OCI-LY3 (cell line): ENCODE data around the gene FIG4.

Experiments
- H2AFZ ChIP-seq: fragments of 200-600, 300-600 bp; shearing (Covaris generic); 2 replicates; pipeline ENCODE4 v1.6.0; 2014; ENCODE audit warnings: antibody characterized with exemption, low read depth, low read length
- H3K27ac ChIP-seq: fragments of 200-600, 300-600 bp; sonication (generic); 2 replicates; pipeline ENCODE4 v1.5.1; 2014; ENCODE audit warnings: mild to moderate bottlenecking, low read length, moderate library complexity, mixed read lengths
- H3K27me3 ChIP-seq: fragments of 200-600, 300-600 bp; sonication (generic); 2 replicates; pipeline ENCODE4 v1.6.1; 2014; ENCODE audit warnings: low read depth, low read length, mixed read lengths
- H3K36me3 ChIP-seq: fragments of 200-600, 300-600 bp; sonication (generic); replicated peaks from 2 replicates; pipeline ENCODE3; 2014; ENCODE audit warnings: low read depth, low read length, mixed read lengths
- H3K4me1 ChIP-seq: fragments of 300-600, 200-600 bp; sonication (generic); 2 replicates; pipeline ENCODE4 v1.6.1; 2014; ENCODE audit warnings: low read length, mixed read lengths
- H3K4me2 ChIP-seq: fragments of 200-600, 300-600 bp; sonication (generic); 2 replicates; pipeline ENCODE4 v1.6.1; 2014; ENCODE audit warnings: low read length, mixed read lengths
- H3K4me3 ChIP-seq: fragments of 300-600, 200-600 bp; sonication (generic); 2 replicates; pipeline ENCODE4 v1.5.1; 2014; ENCODE audit warnings: antibody characterized with exemption, mild to moderate bottlenecking, low read length, moderate library complexity
- H3K79me2 ChIP-seq: fragments of 300-600, 200-600 bp; shearing (Covaris generic); 2 replicates; pipeline ENCODE4 v1.6.1; 2014; ENCODE audit warnings: mild to moderate bottlenecking, low read length, mixed read lengths
- H3K9ac ChIP-seq: fragments of 300-600, 200-600 bp; shearing (Covaris generic); 2 replicates; pipeline ENCODE4 v1.6.0; 2014; ENCODE audit warnings: mild to moderate bottlenecking, low read length, moderate library complexity
- H3K9me3 ChIP-seq: fragments of 200-600, 300-600 bp; shearing (Covaris generic); 2 replicates; pipeline ENCODE4 v1.6.1; 2014; ENCODE audit warnings: low read length, mixed read lengths; ENCODE audit not compliant: insufficient read depth
- H4K20me1 ChIP-seq: fragments of 200-600, 300-600 bp; sonication (generic); 2 replicates; pipeline ENCODE4 v1.6.1; 2016; ENCODE audit warnings: low read length, mixed read lengths; ENCODE audit not compliant: insufficient read depth
- EZH2phosphoT487 ChIP-seq: fragments of 200-600 bp; shearing (Covaris generic); IDR thresholded peaks from 2 replicates; pipeline ENCODE4 v1.6.1; 2018; ENCODE audit warnings: antibody characterized with exemption, mixed run types, low read depth
- TF ChIP-seq, protein P1 (sequence below): fragments of 200-600, 300-600 bp; sonication (generic); IDR thresholded peaks from 2 replicates; pipeline ENCODE4 v1.5.1; 2014; ENCODE audit warnings: antibody characterized with exemption, low read length, low read depth

The FIG4 gene

DNA sequence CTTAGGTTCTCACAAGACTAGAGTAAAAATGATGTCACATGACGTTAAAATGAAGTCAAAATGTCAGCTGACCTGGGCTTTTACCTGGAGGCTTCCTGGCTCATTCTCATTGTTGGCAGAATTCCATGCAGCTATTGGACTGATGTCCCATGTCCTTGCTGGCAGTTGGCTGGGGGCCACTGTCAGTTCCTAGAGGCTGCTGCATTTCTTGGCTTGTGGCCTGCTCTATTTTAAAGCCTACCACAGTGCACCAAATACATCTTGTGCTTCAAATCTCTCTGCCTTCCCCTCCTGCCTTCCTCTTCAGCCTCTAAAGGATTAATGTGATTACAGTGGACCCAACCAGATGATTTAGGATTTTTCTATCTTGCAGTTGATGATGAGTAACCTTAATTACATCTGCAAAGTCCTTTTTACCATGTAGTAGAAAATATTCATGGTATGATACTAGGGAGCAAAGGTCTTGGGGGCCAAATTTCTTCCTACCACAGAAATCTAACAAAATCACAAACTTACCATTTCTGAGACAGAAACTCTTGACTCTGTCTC lies 81.9 kb downstream of the FIG4 start:
- H4K20me1 ChIP-seq = no peaks in the 10 kb centered on the region
- H3K9ac ChIP-seq = no peak overlapping the region
- no peak overlapping the region for H3K27ac ChIP-seq
- peaks cover 35% of the 10 kb centered on the region for H3K4me1 ChIP-seq
- no peaks in the 10 kb centered on the region for H3K79me2 ChIP-seq
- H3K4me3 ChIP-seq = no peak overlapping the region
- H3K27me3 ChIP-seq = no peaks in the 10 kb centered on the region
- TF ChIP-seq, protein P1, sequence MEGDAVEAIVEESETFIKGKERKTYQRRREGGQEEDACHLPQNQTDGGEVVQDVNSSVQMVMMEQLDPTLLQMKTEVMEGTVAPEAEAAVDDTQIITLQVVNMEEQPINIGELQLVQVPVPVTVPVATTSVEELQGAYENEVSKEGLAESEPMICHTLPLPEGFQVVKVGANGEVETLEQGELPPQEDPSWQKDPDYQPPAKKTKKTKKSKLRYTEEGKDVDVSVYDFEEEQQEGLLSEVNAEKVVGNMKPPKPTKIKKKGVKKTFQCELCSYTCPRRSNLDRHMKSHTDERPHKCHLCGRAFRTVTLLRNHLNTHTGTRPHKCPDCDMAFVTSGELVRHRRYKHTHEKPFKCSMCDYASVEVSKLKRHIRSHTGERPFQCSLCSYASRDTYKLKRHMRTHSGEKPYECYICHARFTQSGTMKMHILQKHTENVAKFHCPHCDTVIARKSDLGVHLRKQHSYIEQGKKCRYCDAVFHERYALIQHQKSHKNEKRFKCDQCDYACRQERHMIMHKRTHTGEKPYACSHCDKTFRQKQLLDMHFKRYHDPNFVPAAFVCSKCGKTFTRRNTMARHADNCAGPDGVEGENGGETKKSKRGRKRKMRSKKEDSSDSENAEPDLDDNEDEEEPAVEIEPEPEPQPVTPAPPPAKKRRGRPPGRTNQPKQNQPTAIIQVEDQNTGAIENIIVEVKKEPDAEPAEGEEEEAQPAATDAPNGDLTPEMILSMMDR = no peak
- H3K4me2 ChIP-seq = no peak overlapping the region
- H3K36me3 ChIP-seq = peaks cover 8% of the 10 kb centered on the region
- no peaks in the 10 kb centered on the region for H3K9me3 ChIP-seq
- H2AFZ ChIP-seq = no peak overlapping the region

- no peak for TF ChIP-seq EZH2phosphoT487
- TF ChIP-seq, protein P1 = no peak
- Histone ChIP-seq H3K9ac (no peak overlapping the region), H3K4me3 (no peak overlapping the region), H3K4me2 (no peak overlapping the region), H3K4me1 (peaks cover 3% of the 10 kb centered on the region; the same call in 1 of the 2 replicates), H3K9me3 (no peaks in the 10 kb centered on the region), H3K79me2 (no peaks in the 10 kb centered on the region), H2AFZ (no peak overlapping the region), H3K27me3 (no peaks in the 10 kb centered on the region), H3K27ac (no peak overlapping the region), H4K20me1 (no peaks in the 10 kb centered on the region), H3K36me3 (peaks cover 3% of the 10 kb centered on the region)
Measured at GRCh38 chr6:109781001-109781400, 89.9 kb downstream of the FIG4 start.

GRCh38 chr6:109782491-109782999 lies 91.4 kb downstream of the FIG4 start:
- H3K79me2 ChIP-seq = no peaks in the 10 kb centered on the region
- H3K4me2 ChIP-seq = no peak overlapping the region
- H3K4me1 ChIP-seq = no peaks in the 10 kb centered on the region
- no peaks in the 10 kb centered on the region for H3K27me3 ChIP-seq
- no peaks in the 10 kb centered on the region for H4K20me1 ChIP-seq
- TF ChIP-seq EZH2phosphoT487 = no peak
- TF ChIP-seq, protein P1 = no peak
- H3K4me3 ChIP-seq = no peak overlapping the region
- peaks cover 6% of the 10 kb centered on the region for H3K36me3 ChIP-seq
- no peak overlapping the region for H3K9ac ChIP-seq
- H2AFZ ChIP-seq = no peak overlapping the region
- H3K9me3 ChIP-seq = no peaks in the 10 kb centered on the region
- no peak overlapping the region for H3K27ac ChIP-seq

- Histone ChIP-seq H3K4me2 (no peak overlapping the region), H3K79me2 (no peaks in the 10 kb centered on the region), H3K4me1 (no peaks in the 10 kb centered on the region), H2AFZ (no peak overlapping the region), H3K9me3 (no peaks in the 10 kb centered on the region), H3K9ac (no peak overlapping the region), H3K27me3 (no peaks in the 10 kb centered on the region), H3K4me3 (no peak overlapping the region), H3K36me3 (peaks cover 6% of the 10 kb centered on the region), H4K20me1 (no peaks in the 10 kb centered on the region), H3K27ac (no peak overlapping the region)
- TF ChIP-seq, protein P1 = peak; percentile 27; the same call in 1 of the 2 replicates
- TF ChIP-seq EZH2phosphoT487 = no peak
Measured at GRCh38 chr6:109783250-109783986, 92.3 kb downstream of the FIG4 start.
